ENCODE data around the gene TSHZ1. TPM values are rescaled to one million over a fixed set of nuclear protein-coding genes. Genes with fewer than 3 reads are reported as not detected.
A peak's percentile ranks its signal among the peaks of the same experiment; 100 is the strongest.

The TSHZ1 gene, protein sequence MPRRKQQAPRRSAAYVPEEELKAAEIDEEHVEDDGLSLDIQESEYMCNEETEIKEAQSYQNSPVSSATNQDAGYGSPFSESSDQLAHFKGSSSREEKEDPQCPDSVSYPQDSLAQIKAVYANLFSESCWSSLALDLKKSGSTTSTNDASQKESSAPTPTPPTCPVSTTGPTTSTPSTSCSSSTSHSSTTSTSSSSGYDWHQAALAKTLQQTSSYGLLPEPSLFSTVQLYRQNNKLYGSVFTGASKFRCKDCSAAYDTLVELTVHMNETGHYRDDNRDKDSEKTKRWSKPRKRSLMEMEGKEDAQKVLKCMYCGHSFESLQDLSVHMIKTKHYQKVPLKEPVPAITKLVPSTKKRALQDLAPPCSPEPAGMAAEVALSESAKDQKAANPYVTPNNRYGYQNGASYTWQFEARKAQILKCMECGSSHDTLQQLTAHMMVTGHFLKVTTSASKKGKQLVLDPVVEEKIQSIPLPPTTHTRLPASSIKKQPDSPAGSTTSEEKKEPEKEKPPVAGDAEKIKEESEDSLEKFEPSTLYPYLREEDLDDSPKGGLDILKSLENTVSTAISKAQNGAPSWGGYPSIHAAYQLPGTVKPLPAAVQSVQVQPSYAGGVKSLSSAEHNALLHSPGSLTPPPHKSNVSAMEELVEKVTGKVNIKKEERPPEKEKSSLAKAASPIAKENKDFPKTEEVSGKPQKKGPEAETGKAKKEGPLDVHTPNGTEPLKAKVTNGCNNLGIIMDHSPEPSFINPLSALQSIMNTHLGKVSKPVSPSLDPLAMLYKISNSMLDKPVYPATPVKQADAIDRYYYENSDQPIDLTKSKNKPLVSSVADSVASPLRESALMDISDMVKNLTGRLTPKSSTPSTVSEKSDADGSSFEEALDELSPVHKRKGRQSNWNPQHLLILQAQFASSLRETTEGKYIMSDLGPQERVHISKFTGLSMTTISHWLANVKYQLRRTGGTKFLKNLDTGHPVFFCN (N-terminal part only)
- total RNA-seq: 1 to 10 TPM; 7.8 to 9.9 (median 9.8) TPM
- polyA plus RNA-seq: 10 to 100 TPM in 1 of 3 donors, 1 to 10 TPM in 2; 2.0 to 10.5 (median 3.2) TPM
- long read RNA-seq, donor 1, full-length matches to known transcripts: 9 of 9 reads
- long read RNA-seq, donor 1, partial matches to known transcripts: 0 of 9 reads
- long read RNA-seq, donor 1, other reads (novel, unspliced or antisense): 0 of 9 reads
- long read RNA-seq, donor 2, full-length matches to known transcripts: 14 of 14 reads
- long read RNA-seq, donor 2, partial matches to known transcripts: 0 of 14 reads
- long read RNA-seq, donor 2, other reads (novel, unspliced or antisense): 0 of 14 reads

DNA sequence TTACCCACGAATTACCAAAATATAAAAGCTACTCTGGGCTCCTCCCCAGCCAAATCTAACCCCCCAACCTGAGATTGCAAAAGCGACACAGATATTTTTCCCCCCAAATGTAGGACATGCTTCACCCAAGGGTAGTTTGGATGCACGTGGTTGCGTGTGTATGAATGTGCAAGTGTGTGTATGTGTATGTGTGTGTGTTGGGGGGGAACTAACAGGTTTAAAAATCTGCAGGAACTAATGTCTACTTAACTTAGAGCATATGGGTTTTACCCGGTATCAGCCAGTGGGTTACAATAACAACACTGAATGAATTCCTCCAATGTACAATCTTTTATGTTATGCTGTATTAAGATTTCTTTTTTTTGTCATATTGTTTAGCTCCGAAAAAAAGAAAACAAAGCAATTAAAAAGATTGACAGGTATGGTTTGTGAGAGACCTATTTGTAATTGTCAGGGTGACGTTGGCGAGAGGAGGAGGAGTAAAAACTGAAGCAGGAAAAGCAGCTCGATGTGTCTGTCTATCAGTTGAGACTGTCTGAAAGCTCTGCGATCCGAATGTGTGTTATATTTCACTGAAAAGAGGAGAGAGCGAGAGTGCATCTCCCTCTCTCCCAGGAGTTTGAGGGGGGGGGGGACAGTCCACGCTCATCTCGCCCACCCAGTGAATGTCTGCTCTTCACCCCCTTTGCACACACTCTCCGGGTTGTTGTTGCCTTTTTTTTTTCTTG lies at the start of gene TSHZ1:
TSS of gene TSHZ1 (plus strand) at position 524 of the 728 bp plus-strand sequence. CDS start 1,080 bp downstream, outside the sequence.
- WGBS, 3 donors: 1% methylated on average over 15 of the region's 15 CpGs
- no peak for DNase-seq
- H3K27ac ChIP-seq: peak within 1 kb of the TSS; percentile 99
- TF ChIP-seq, protein P1, sequence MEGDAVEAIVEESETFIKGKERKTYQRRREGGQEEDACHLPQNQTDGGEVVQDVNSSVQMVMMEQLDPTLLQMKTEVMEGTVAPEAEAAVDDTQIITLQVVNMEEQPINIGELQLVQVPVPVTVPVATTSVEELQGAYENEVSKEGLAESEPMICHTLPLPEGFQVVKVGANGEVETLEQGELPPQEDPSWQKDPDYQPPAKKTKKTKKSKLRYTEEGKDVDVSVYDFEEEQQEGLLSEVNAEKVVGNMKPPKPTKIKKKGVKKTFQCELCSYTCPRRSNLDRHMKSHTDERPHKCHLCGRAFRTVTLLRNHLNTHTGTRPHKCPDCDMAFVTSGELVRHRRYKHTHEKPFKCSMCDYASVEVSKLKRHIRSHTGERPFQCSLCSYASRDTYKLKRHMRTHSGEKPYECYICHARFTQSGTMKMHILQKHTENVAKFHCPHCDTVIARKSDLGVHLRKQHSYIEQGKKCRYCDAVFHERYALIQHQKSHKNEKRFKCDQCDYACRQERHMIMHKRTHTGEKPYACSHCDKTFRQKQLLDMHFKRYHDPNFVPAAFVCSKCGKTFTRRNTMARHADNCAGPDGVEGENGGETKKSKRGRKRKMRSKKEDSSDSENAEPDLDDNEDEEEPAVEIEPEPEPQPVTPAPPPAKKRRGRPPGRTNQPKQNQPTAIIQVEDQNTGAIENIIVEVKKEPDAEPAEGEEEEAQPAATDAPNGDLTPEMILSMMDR (IDR thresholded peaks at IDR 0.05): no peak
- peak; percentile 54 to 66 (median 58) for ATAC-seq
- H3K36me3 ChIP-seq (ENCODE audit: insufficient read depth in 1 of 2, low read depth in 1 of 2): no peaks in the 10 kb centered on the region
- intact Hi-C loops (cut with DNase I): loop anchor here in 1 of 2 donors (5.0 kb wide), 1 partner anchor 37 kb away; no protein-coding TSS in a partner anchor
- H3K27me3 ChIP-seq (ENCODE audit: insufficient read depth in 3 of 3, low read length in 2 of 3): no peaks in the 10 kb centered on the region
- no peaks in the 10 kb centered on the region for H3K9me3 ChIP-seq
- peaks cover 56% of the 10 kb centered on the region for H3K4me1 ChIP-seq
- H3K4me3 ChIP-seq: peak within 1 kb of the TSS; percentile 91

DNA sequence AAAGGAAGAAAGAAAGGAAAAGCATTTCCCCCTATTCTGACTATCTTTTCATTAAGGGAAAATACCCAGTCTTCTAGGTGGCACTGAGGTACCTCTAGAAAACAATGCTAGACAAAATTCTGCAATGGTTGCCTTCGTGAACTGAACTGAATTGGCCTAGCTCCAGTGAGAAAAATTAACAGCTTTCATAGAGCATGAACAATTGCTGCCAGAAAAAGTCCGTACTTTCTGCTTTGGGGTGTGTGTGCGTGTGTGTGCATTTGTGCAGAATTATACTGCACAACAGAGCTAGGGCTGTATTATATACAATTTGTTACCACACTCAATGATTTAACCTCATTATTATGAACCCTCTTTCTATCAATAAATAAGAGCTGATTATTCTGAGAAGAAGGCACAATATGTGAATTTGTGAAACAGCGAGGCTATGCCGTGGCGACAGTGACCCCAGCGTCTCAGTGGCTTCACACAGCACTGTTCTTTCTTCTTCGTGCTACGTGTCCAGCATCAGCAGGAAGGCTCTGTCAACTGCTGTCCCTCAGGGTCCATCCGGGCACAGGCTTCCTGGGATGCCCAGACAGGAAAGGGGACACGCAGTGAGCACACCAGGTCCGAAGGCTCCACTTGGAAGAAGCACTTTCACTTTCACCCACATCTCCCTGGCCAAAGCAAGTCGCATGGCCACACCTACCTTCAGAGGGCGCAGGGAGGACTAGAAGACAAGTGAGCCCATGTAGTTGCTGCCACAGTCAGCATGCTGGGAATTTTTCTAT lies 49.2 kb upstream of the TSHZ1 start:
- WGBS, 3 donors: 20 to 35% (median 22%) methylated on average over 14 of the region's 14 CpGs
- H3K27me3 ChIP-seq (ENCODE audit: insufficient read depth in 3 of 3, low read length in 2 of 3): peaks cover 0 to 1% (median 0%) of the 10 kb centered on the region in 3 donors
- no peaks in the 10 kb centered on the region for H3K9me3 ChIP-seq
- TF ChIP-seq, protein P1 (IDR thresholded peaks at IDR 0.05): peak; percentile 19
- peaks cover 13% of the 10 kb centered on the region for H3K4me1 ChIP-seq
- ATAC-seq (peak; percentile 76 to 84 (median 80)), DNase-seq (peak; percentile 35 to 63)
- intact Hi-C loops (cut with DNase I): loop anchor here in 1 of 2 donors (5.0 to 10.0 kb wide), 4 partner anchors 41 to 509 kb away; no protein-coding TSS in a partner anchor
- H3K36me3 ChIP-seq (ENCODE audit: insufficient read depth in 1 of 2, low read depth in 1 of 2): no peaks in the 10 kb centered on the region
- H3K4me3 ChIP-seq: peak overlapping the region; percentile 61
- H3K27ac ChIP-seq: peak overlapping the region; percentile 28

DNA sequence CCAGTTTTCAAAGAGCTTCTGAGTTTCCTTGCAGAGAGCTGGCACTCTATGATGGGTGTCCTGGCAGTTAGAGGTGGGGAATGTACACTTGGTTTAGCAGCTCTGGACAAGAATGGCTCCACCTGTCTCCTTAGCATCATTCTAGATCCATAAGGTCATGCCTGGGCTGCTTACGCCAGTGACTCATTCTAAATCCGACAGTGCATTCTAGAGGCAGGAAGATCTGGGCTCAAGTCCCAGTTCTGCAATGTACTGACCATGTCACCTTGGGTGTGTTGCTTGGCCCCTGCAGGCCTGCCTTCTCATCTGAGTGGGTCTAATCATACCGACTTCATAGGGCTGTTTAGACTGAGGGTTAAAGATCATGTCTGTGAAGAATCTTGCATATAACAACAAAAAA lies 48.1 kb upstream of the TSHZ1 start:
- peaks cover 13% of the 10 kb centered on the region for H3K4me1 ChIP-seq
- H3K9me3 ChIP-seq: no peaks in the 10 kb centered on the region
- H3K27me3 ChIP-seq (ENCODE audit: insufficient read depth in 3 of 3, low read length in 2 of 3): peaks cover 0 to 1% (median 0%) of the 10 kb centered on the region in 3 donors
- peak; percentile 95 to 96 (median 96) for ATAC-seq
- H3K36me3 ChIP-seq (ENCODE audit: insufficient read depth in 1 of 2, low read depth in 1 of 2): no peaks in the 10 kb centered on the region
- peak overlapping the region; percentile 28 for H3K27ac ChIP-seq
- DNase-seq: no peak
- no peak overlapping the region for H3K4me3 ChIP-seq
- WGBS, 3 donors: 17 to 18% (median 17%) methylated on average over 3 of the region's 3 CpGs
- TF ChIP-seq, protein P1 (IDR thresholded peaks at IDR 0.05): no peak
- intact Hi-C loops (cut with DNase I): loop anchor here in 1 of 2 donors (5.0 to 10.0 kb wide), 4 partner anchors 40 to 510 kb away; no protein-coding TSS in a partner anchor

Measured in psoas muscle (tissue), 8 donors.